ENCODE data around the gene DDN.

DDN gene

GRCh38 chr12:49031573-49032161 is 32.5 kb upstream of the DDN start:
- DNase-seq (ENCODE audit: low read depth): no peak

DNA sequence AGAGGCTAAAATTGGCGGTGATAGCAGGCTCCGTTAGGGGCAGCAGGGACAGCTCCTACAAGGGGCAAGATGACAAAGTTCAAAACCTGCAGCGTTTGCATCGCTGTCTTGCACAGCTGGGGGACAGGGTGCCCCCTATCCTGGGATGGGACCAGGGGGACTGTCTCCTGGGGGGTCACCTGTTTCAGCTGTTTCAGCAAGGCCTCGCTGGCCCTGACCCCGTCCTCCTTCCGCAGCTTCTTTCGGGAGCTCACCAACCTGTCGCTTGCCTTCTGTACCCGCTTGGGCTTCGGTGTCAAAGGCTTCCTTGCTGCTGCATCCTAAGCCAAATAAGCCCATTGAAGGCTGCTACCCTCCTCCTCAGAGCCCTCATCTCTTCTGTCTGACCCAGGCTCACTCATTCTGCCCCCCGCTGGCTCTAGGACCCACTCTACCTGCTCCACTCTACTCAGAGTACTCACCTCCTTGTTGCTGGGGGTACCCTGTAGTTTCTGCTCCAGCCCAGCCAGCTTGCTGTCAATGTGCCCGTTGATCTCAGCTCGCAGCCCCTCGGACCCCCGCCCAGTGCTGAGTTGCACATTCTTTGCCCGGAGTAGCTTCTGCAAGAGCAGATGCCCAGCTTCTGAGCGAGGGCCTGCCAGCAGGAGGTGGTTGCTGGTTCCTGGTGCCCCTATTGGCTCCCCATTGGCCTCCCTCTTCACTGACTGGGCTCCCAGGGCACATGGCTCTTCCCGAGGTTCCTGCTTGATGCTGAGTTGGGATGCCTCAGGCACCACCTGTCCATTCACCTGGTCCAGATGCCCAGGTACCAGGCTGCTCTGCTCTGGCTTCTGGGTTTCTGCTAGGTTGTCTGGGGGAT is 31.8 kb upstream of the DDN start:
- DNase-seq (ENCODE audit: low read depth): no peak

DNA sequence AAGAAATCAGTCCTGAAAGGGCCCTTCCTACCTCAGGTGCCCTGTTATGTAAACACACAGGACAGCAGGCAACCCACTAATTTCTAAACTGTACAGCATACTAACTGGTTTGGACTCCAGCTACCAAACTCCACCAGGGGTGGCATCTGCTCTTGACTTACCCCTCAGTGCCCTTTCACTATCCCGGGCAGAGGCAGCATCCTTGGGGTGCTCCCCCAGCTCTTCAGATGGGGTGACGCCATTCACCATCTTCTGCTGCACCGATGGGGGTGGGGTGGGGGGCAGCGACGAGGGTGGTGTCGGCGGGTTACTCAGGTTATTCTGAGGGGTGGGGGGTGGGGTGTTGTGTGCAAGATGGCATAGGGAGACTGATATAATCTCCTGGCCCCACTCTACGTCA is 30.9 kb upstream of the DDN start:
- no peak for DNase-seq (ENCODE audit: low read depth)

DNA sequence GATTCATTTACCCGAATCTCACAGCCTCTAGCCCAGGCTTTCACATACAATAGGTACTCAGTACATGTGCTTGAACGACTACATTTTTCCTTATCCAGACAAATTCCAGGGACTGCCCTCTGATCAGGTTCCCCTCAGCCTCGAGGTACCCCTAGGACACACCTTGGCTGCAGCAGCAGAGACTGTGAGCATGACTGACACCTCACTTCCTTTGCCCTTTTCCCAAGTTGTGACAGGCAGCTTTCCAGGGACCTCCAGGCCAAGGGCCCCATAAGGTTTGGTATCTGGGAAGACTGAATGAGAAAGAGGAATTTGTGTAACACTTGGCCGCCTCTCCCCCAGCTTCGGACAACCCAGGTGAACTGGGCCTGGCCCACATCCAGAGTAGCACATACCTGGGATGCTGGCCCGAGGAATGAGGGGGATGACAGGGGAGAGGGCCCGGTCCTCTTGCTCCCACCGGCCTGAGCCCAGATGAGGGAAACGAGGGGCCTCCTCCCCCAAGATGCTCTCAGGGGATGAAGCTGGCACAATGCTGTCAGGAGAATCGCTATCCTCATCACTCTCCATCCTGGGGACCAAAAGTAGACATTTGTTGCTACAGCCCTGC is 29.6 kb upstream of the DDN start:
- no peak for DNase-seq (ENCODE audit: low read depth)

DNA sequence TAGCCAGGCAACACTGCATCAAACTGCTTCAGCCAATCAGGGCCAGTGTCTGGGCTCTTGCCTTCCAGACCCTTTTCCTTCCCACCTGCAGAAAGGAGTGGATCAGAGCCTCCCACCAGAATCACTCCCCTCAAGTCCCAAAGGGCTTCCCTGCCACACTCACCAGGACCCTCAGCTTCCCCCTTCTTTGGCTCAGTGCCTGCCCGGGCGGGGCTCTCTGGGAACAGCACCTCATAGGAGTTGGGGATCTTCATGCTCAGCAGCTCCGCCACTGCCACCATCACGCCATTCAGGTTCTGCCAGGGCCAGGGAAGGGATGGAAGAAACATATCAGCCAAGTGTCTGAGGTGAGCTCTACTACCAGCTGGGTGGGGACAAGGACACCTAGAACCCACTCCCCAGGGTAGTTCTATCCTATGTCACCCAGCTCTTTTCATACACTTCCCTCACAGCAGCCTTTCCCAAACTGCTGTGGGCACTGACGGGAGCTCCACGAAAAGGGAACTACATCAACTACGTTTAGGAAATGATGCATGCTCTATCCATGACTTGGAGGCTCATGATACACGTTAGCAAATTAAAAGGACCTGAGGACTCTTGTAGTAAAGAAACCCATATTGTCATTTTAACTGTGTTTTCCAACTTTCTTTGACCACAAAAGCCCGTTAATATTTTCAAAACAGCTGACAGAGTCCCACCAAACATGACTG is 28.8 kb upstream of the DDN start:
- no peak for DNase-seq (ENCODE audit: low read depth)

- no peak for DNase-seq (ENCODE audit: low read depth)
Measured at GRCh38 chr12:49026678-49027480, 27.7 kb upstream of the DDN start.

- DNase-seq (ENCODE audit: low read depth): no peak
Measured at GRCh38 chr12:49026101-49026500, 26.9 kb upstream of the DDN start.

DNA sequence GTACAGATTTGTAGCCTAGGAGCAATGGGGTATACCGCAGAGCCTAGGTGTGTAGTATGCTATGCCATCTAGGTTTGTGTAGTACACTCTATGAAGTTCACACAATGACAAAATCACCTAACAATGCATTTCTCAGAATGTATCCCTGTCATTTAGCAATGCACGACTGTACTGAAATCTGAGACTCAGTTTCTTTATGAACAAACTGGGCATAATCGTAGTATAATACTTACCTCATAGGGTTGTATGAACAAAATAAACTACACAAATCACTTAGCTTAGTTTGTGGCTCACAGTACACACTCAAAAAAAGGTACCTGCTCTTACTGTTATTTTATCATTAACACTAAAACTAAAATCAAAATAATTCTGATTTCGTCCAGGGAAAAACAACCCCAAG is 26.3 kb upstream of the DDN start:
- no peak for DNase-seq (ENCODE audit: low read depth)

- no peak for DNase-seq (ENCODE audit: low read depth)
Measured at GRCh38 chr12:49024543-49024942, 25.4 kb upstream of the DDN start.

GRCh38 chr12:49023812-49024211 is 24.6 kb upstream of the DDN start:
- DNase-seq (ENCODE audit: low read depth): no peak

DNA sequence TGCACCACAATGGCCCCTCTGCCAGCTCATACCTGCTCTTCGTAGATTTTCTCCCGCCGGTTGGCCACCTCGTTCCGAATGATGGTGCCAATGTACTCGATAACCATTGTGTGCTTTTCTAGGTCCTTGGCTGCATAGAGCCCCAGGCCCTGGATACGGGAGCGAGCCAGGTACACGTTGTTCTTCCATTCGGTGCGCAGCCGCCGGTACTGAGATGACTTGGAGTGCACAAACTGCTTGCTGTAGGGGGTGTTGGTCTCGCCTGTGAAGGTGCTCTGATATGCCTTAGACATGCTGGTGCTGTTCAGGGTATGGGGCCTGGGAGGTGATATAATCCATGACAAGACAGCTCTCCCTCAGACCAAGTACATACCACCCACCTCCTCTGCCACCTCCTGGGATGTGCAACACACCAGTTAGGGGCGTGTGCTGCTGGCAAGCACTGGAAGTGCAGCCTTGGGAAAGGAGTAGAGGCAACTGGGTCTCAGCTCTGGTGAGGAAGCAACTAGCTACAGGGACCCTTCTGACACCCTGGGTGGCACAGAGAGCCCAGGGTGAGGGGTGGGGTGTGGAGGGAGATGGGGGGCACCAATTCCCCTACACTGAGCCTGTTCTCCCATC is 23.5 kb upstream of the DDN start:
- no peak for DNase-seq (ENCODE audit: low read depth)

GRCh38 chr12:49021292-49021915 is 22.2 kb upstream of the DDN start:
- DNase-seq (ENCODE audit: low read depth): no peak

- no peak for DNase-seq (ENCODE audit: low read depth)
Measured at GRCh38 chr12:49020441-49020840, 21.3 kb upstream of the DDN start.

- DNase-seq (ENCODE audit: low read depth): no peak
Measured at GRCh38 chr12:49019443-49020324, 20.5 kb upstream of the DDN start.

GRCh38 chr12:49019120-49019430 is 19.9 kb upstream of the DDN start:
- no peak for DNase-seq (ENCODE audit: low read depth)

- DNase-seq (ENCODE audit: low read depth): peak; percentile 95
Measured at GRCh38 chr12:49018261-49019119, 19.3 kb upstream of the DDN start, which contains the start of gene PRKAG1. PRKAG1 (minus strand) TSS chr12:49018776; CDS start chr12:49018740, 36 bp downstream.

DNA sequence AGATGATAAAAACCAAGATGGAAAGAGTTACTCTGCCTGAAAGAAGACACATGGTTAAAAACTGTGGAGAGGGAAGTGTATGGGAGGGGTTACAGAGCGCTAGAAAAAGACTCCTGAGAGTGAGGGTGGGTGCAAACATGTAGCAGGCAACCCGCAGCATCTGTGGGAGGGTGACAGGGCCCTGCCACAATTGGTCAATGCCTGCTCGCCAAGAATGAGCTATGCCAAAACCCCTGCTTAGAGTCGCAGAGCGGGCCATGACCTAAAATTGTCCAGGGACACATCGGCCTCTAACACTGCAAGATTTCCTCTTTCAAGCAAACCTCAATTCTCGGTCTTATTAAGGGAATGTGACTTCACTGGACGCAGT is 18.7 kb upstream of the DDN start:
- no peak for DNase-seq (ENCODE audit: low read depth)

DNA sequence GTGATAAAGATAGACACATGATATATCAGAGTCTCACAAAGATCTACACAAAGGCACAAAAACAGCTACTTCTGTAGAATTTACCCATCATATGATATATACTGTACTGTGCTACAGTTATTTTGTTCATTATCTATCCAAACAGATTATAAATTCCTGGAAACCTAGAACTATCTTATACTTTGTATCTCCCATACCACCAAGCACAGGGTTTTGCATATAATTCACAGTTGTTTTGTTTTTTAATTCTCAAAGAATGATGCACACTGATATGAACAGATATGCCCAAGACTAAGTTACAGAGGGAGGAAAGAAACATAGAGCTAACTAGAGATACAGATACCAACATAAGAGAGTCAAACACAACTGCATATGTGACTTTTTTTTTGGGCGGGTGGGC is 16.0 kb upstream of the DDN start:
- DNase-seq (ENCODE audit: low read depth): no peak

DNA sequence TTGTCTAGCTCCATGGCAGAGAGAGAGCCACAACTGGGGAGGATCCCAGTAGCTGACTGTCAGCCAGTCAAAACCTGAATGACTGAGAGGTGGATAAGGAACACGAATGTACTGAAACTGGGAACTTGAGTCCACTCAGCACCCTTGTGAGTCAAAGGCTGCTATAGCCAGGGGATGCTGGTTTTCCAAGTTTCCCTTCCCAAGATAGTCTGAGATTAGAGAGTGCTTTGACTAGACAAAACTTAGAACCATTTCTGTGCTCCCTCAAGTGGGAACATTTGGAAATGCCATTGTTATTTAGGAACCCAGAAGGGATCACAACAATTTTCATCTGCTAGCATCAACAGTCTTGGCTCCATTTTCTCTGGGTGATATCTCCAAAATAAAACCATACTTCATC is 15.4 kb upstream of the DDN start:
- DNase-seq (ENCODE audit: low read depth): no peak

All from activated T-helper 9 cell treated with anti-CD3 and anti-CD28 coated beads, Interleukin-2, amount 50 U/mL, for 16 hours (primary cell).